Stimulated activated CD8-positive, alpha-beta memory T cell treated with anti-CD3 and anti-CD28 coated beads, Interleukin-15, amount 100 ng/mL, for 24 hours (primary cell): ENCODE measurements around the gene RSPH6A.
A peak's percentile ranks its signal among the peaks of the same experiment; 100 is the strongest.

Source experiments
- DNase-seq: peaks from one replicate; pipeline ENCODE4 v3.0.0-alpha.2; 2020; ENCODE audit warnings: low read depth

The RSPH6A gene

GRCh38 chr19:45814851-45815480 is at the start of gene RSPH6A:
RSPH6A (minus strand) TSS chr19:45815308; CDS start chr19:45815176, 132 bp downstream.
- no peak for DNase-seq

GRCh38 chr19:45864629-45865082 is 49.5 kb upstream of the RSPH6A start:
- DNase-seq: no peak

- peak; percentile 30 for DNase-seq
Measured at GRCh38 chr19:45863840-45864628, 48.9 kb upstream of the RSPH6A start, which contains the start of gene FOXA3. FOXA3 (plus strand) TSS chr19:45864326; CDS start chr19:45864457, 131 bp downstream.

GRCh38 chr19:45863335-45863839 is 48.3 kb upstream of the RSPH6A start:
- no peak for DNase-seq

GRCh38 chr19:45862564-45863334 is 47.6 kb upstream of the RSPH6A start, which contains the start of gene SYMPK:
SYMPK (minus strand) TSS chr19:45863147; CDS start chr19:45854495, 8,652 bp downstream.
- peak; percentile 91 for DNase-seq

- DNase-seq: no peak
Measured at GRCh38 chr19:45862271-45862563, 47.1 kb upstream of the RSPH6A start.

GRCh38 chr19:45860359-45861259 is 45.5 kb upstream of the RSPH6A start:
- DNase-seq: no peak

- no peak for DNase-seq
Measured at GRCh38 chr19:45854167-45854778, 39.2 kb upstream of the RSPH6A start.

- DNase-seq: no peak
Measured at GRCh38 chr19:45852983-45853382, 37.9 kb upstream of the RSPH6A start.

- no peak for DNase-seq
Measured at GRCh38 chr19:45852145-45852750, 37.1 kb upstream of the RSPH6A start.

GRCh38 chr19:45848922-45849321 is 33.8 kb upstream of the RSPH6A start:
- no peak for DNase-seq

GRCh38 chr19:45847663-45848062 is 32.6 kb upstream of the RSPH6A start:
- DNase-seq: no peak

GRCh38 chr19:45842198-45842597 is 27.1 kb upstream of the RSPH6A start:
- no peak for DNase-seq

- no peak for DNase-seq
Measured at GRCh38 chr19:45834970-45835369, 19.9 kb upstream of the RSPH6A start.

- DNase-seq: no peak
Measured at GRCh38 chr19:45828945-45829344, 13.8 kb upstream of the RSPH6A start.

GRCh38 chr19:45828523-45828922 is 13.4 kb upstream of the RSPH6A start:
- no peak for DNase-seq

GRCh38 chr19:45827459-45828093 is 12.5 kb upstream of the RSPH6A start:
- no peak for DNase-seq

GRCh38 chr19:45826934-45827333 is 11.8 kb upstream of the RSPH6A start:
- no peak for DNase-seq

GRCh38 chr19:45825917-45826893 is 11.1 kb upstream of the RSPH6A start:
- no peak for DNase-seq
